ENCODE data around the gene GLT8D1.

- TF ChIP-seq CTCF (conservative IDR thresholded peaks at IDR 0.05; ENCODE audit: low read length) (no peak), EZH2phosphoT487 (IDR thresholded peaks at IDR 0.05; ENCODE audit: borderline replicate concordance, low read depth, low read length) (no peak)
These were observed 37.6 kb upstream of the GLT8D1 start for GRCh38 chr3:52743152-52743551.
